ENCODE results near the gene OR5A2.

DNA sequence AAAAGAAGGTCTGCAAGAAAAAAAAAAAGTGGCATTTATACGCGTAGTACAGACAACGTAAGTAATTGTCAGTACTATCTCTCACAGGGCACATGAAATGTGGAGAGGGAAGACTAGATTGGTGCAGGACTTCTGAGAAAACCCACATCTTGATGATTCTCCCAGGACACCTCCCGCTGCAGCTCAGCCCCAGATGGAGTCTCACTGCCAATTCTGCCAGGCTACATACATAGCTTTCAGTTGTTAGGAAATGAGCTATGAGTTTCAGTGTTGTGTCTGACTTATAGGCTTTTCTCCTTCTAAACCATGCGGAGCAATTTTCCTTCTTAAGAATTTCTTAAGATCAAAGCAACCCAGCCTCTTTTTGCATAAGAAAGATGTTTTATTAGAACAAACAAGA lies 9.6 kb downstream of the OR5A2 start:
- TF ChIP-seq ETS1 (IDR thresholded peaks at IDR 0.05) (no peak), EZH2 (IDR thresholded peaks at IDR 0.05; ENCODE audit: low read depth, unreplicated experiment) (no peak), JUNB (IDR thresholded peaks at IDR 0.05; ENCODE audit: unreplicated experiment) (no peak), REST (IDR thresholded peaks at IDR 0.05; ENCODE audit: unreplicated experiment) (no peak), EZH2phosphoT487 (IDR thresholded peaks at IDR 0.05; ENCODE audit: unreplicated experiment) (no peak), CREB1 (CRISPR knock-in tag; IDR thresholded peaks at IDR 0.05; ENCODE audit: low read depth) (no peak)
- TF ChIP-seq, protein P1, sequence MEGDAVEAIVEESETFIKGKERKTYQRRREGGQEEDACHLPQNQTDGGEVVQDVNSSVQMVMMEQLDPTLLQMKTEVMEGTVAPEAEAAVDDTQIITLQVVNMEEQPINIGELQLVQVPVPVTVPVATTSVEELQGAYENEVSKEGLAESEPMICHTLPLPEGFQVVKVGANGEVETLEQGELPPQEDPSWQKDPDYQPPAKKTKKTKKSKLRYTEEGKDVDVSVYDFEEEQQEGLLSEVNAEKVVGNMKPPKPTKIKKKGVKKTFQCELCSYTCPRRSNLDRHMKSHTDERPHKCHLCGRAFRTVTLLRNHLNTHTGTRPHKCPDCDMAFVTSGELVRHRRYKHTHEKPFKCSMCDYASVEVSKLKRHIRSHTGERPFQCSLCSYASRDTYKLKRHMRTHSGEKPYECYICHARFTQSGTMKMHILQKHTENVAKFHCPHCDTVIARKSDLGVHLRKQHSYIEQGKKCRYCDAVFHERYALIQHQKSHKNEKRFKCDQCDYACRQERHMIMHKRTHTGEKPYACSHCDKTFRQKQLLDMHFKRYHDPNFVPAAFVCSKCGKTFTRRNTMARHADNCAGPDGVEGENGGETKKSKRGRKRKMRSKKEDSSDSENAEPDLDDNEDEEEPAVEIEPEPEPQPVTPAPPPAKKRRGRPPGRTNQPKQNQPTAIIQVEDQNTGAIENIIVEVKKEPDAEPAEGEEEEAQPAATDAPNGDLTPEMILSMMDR (conservative IDR thresholded peaks at IDR 0.05; ENCODE audit: low read depth in 2 of 2) = no peak

All from GM23338 (cell line).